HepG2 (cell line): Measurements from ENCODE around the gene CSNK1A1. TPM values are rescaled to one million over a fixed set of nuclear protein-coding genes. Genes with fewer than 3 reads are reported as not detected.

Source experiments
- ATAC-seq: fragments of 200-7000 bp; cut with Tn5 transposase; 3 replicates; pipeline ENCODE4 v1.9.1; 2020; ENCODE audit warnings: mild to moderate bottlenecking, moderate library complexity
- BruUV-seq: library from RNA; stranded (reverse); fragments of 400-500 nt; replicated peaks from 2 replicates; lab custom pipeline; 2021; lab: Mats Ljungman, UMichigan
- CTCF ChIA-PET: fragments of 300-600 bp; formaldehyde crosslinking; extraction: SDS; loops from one replicate; lab custom pipeline; 2021; ENCODE audit warnings: low total read pairs, inconsistent platforms, low intra/inter-chr PET ratio; lab: Yijun Ruan, JAX
- POLR2A ChIA-PET: fragments of 350-600 bp; sonication (Branson Sonifier 250); formaldehyde crosslinking; loops from one replicate; lab custom pipeline; 2020; ENCODE audit warnings: antibody characterized with exemption, inconsistent platforms; lab: Yijun Ruan, JAX
- DNase-seq: peaks from one replicate; pipeline ENCODE4 v3.0.0-alpha.2; 2015; ENCODE audit warnings: low spot score
- FAIRE-seq: peaks from 3 replicates; lab custom pipeline; 2011; peaks lifted over from hg19 to GRCh38; lab: Jason Lieb, UNC
- H2AFZ ChIP-seq: one replicate; pipeline ENCODE4 v1.6.1; 2011; ENCODE audit warnings: low read length, inconsistent platforms
- H3K27ac ChIP-seq: fragments of 300-600 bp; 3 replicates; pipeline ENCODE4 v1.8.0; 2011; ENCODE audit warnings: mixed run types, mild to moderate bottlenecking, mixed read lengths, low read length, inconsistent platforms; ENCODE audit not compliant: insufficient read depth; ENCODE audit errors: extremely low read length
- H3K27me3 ChIP-seq, 2 experiments: fragments of 200-600 bp in 1 of 2; 2 replicates in 1 of 2; 3 replicates in 1 of 2; pipeline versions ENCODE4 v1.6.0 to v1.8.0; 2011; ENCODE audit warnings: low read length in 2 of 2, mild to moderate bottlenecking in 2 of 2, moderate library complexity in 2 of 2, inconsistent platforms in 1 of 2; ENCODE audit not compliant: insufficient read depth in 2 of 2, control insufficient read depth in 1 of 2
- H3K36me3 ChIP-seq, 2 experiments: fragments of 200-600 bp in 1 of 2; replicated peaks in 1 of 2; 2 replicates in 1 of 2; 3 replicates in 1 of 2; pipeline versions ENCODE4 v1.5.1 to v1.8.0; 2011; ENCODE audit warnings: low read length in 2 of 2, inconsistent platforms in 1 of 2; ENCODE audit not compliant: insufficient read depth in 2 of 2, control insufficient read depth in 1 of 2
- H3K4me1 ChIP-seq: 2 replicates; pipeline ENCODE4 v1.5.1; 2012; ENCODE audit warnings: low read length, inconsistent platforms; ENCODE audit not compliant: insufficient read depth
- H3K4me2 ChIP-seq: 2 replicates; pipeline ENCODE4 v1.6.0; 2011; ENCODE audit warnings: low read depth, low read length, inconsistent platforms
- H3K4me3 ChIP-seq, 3 experiments: fragments of 200-600 bp in 1 of 3; sonication (generic), shearing (Covaris generic) in 1 of 3; replicated peaks in 1 of 3; 2 replicates each; pipeline ENCODE4 v1.5.1; 2011 to 2016; ENCODE audit warnings: low read length in 3 of 3, inconsistent platforms in 2 of 3, low read depth in 2 of 3, mild to moderate bottlenecking in 2 of 3, control low read depth in 1 of 3, mixed read lengths in 1 of 3; ENCODE audit not compliant: insufficient read depth in 1 of 3
- H3K79me2 ChIP-seq: one replicate; pipeline ENCODE4 v1.6.1; 2011; ENCODE audit warnings: low read length, inconsistent platforms; ENCODE audit not compliant: insufficient read depth
- H3K9ac ChIP-seq: 2 replicates; pipeline ENCODE4 v1.6.0; 2011; ENCODE audit warnings: mild to moderate bottlenecking, low read depth, low read length, inconsistent platforms; ENCODE audit not compliant: insufficient read depth
- H3K9me3 ChIP-seq: 2 replicates; pipeline ENCODE4 v1.5.1; 2012; ENCODE audit warnings: mild to moderate bottlenecking, low read length
- H4K20me1 ChIP-seq: 2 replicates; pipeline ENCODE4 v1.6.0; 2011; ENCODE audit warnings: inconsistent platforms, mild to moderate bottlenecking, low read length, moderate library complexity; ENCODE audit not compliant: insufficient read depth
- FOXA3 ChIP-seq: IDR thresholded peaks from 2 replicates; pipeline ENCODE4 v1.6.1; 2016; ENCODE audit warnings: missing genetic modification reagents, missing compliant biosample characterization
- MAFF ChIP-seq: IDR thresholded peaks from 2 replicates; pipeline ENCODE4 v1.6.1; 2011; ENCODE audit warnings: low read depth, low read length, improper control_type of control experiment
- NONO ChIP-seq, 2 experiments: fragments of 450-650 bp in 1 of 2; sonication (generic) in 1 of 2; formaldehyde crosslinking in 1 of 2; IDR thresholded peaks in 1 of 2; conservative IDR thresholded peaks in 1 of 2; 2 replicates each; pipeline versions ENCODE4 v1.6.1 to v1.8.0; 2017 to 2022; ENCODE audit warnings: mild to moderate bottlenecking in 1 of 2, missing genetic modification reagents in 1 of 2, moderate library complexity in 1 of 2
- RBM39 ChIP-seq: fragments of 200-400 bp; formaldehyde crosslinking; IDR thresholded peaks from one replicate; pipeline ENCODE4 v1.6.1; 2018; ENCODE audit warnings: antibody characterized with exemption, mild to moderate bottlenecking, low read depth, low read length; ENCODE audit not compliant: poor library complexity, severe bottlenecking
- SAFB2 ChIP-seq: sonication (generic); formaldehyde crosslinking; IDR thresholded peaks from 2 replicates; pipeline ENCODE4 v1.5.1; 2020; ENCODE audit warnings: missing genetic modification reagents, low read depth, mild to moderate bottlenecking, borderline replicate concordance
- TMF1 ChIP-seq: sonication (generic); formaldehyde crosslinking; IDR thresholded peaks from 2 replicates; pipeline ENCODE4 v1.8.1; 2022; ENCODE audit warnings: low read depth, missing genetic modification reagents
- ZNF264 ChIP-seq: sonication (generic); formaldehyde crosslinking; IDR thresholded peaks from 2 replicates; pipeline ENCODE4 v1.4.0; 2020; ENCODE audit warnings: missing genetic modification reagents
- ZNF460 ChIP-seq: sonication (generic); formaldehyde crosslinking; IDR thresholded peaks from 2 replicates; pipeline ENCODE4 v1.5.1; 2020; ENCODE audit warnings: missing genetic modification reagents, mild to moderate bottlenecking, borderline replicate concordance
- ZNF570 ChIP-seq: sonication (generic); formaldehyde crosslinking; IDR thresholded peaks from 2 replicates; pipeline ENCODE4 v1.4.0; 2020; ENCODE audit warnings: mild to moderate bottlenecking, missing genetic modification reagents, borderline replicate concordance
- ZNF572 ChIP-seq: sonication (generic); formaldehyde crosslinking; IDR thresholded peaks from 2 replicates; pipeline ENCODE4 v1.5.1; 2020; ENCODE audit warnings: mild to moderate bottlenecking, missing genetic modification reagents
- WGBS: methylation state at CpG from one replicate; pipeline ENCODE4 v1.1.6; 2017; ENCODE audit warnings: low lambda C conversion rate; 5-methylcytosine and 5-hydroxymethylcytosine counted together
- in situ Hi-C: cut with HindIII; loops from 2 replicates; pipeline ENCODE4 v1.10.0; 2017; ENCODE audit warnings: low pct_unique_long_range_greater_than_20kb; ENCODE audit not compliant: extremely low pct_ligation_motif_present
- intact Hi-C: fragments of 100-400 bp; cut with micrococcal nuclease; formaldehyde crosslinking; loops from one replicate; pipeline ENCODE4 v1.10.0; 2022; ENCODE audit not compliant: unreplicated experiment
- polyA plus RNA-seq, 8 experiments: library from polyadenylated mRNA; depleted of rRNA in 3 of 8; stranded (reverse) in 7 of 8; unstranded in 1 of 8; fragments of >200 nt; fragmentation: Illumina TruSeq in 4 of 8; extraction: Trizol in 4 of 8; gene quantifications; 2 replicates each; pipeline versions ENCODE4 v1.2.1 to v1.2.3, GENCODE V29; 2011 to 2016; ENCODE audit warnings: low read depth in 4 of 8, missing spikeins in 1 of 8, mixed read lengths in 1 of 8; ENCODE audit not compliant: insufficient read depth in 1 of 8
- total RNA-seq, 5 experiments: library from RNA; depleted of rRNA; stranded (reverse); fragments of >200 nt; fragmentation: Illumina TruSeq; extraction: Trizol; gene quantifications; 2 replicates each; pipeline ENCODE4 v1.2.3, GENCODE V29; 2016; ENCODE audit warnings: low read depth in 1 of 5
- TF ChIP-seq, protein P1 (sequence below): sonication (generic); formaldehyde crosslinking; IDR thresholded peaks from 2 replicates; pipeline ENCODE4 v1.4.0; 2020; ENCODE audit warnings: mild to moderate bottlenecking, missing genetic modification reagents
- TF ChIP-seq, protein P2 (sequence below): IDR thresholded peaks from 2 replicates; pipeline ENCODE4 v1.6.1; 2012; ENCODE audit warnings: low read depth, low read length, improper control_type of control experiment

Gene CSNK1A1
- total and polyA plus RNA-seq, 2 of the 13 experiments (the other 11 are each of a cell fraction or from before 2014, with no cell fraction given): 89.0 to 149 TPM

DNA sequence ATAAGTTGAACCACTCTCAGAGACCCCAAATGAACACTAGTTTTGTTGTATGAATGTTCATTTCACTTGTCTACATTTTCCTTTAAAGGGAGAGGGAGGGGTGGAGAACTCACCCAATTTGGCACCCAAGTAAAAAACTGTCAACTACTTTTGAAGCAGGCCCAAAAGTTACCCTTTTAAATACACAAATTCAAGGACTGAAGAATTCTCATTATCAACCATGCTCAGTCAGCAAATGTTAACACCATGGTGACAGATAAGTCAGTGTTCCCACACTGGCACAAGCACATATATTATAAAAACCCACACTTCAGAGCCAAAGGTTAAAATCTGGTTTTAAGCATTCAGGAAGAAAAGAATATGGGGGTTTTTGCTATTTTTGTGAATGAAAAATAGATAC is 31.6 kb downstream of the CSNK1A1 start (continued):
- TF ChIP-seq ZNF460 (CRISPR knock-in tag) (no peak), MAFF (peak; percentile 50)
- TF ChIP-seq, protein P1, sequence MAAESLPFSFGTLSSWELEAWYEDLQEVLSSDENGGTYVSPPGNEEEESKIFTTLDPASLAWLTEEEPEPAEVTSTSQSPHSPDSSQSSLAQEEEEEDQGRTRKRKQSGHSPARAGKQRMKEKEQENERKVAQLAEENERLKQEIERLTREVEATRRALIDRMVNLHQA (CRISPR knock-in tag): no peak

DNA sequence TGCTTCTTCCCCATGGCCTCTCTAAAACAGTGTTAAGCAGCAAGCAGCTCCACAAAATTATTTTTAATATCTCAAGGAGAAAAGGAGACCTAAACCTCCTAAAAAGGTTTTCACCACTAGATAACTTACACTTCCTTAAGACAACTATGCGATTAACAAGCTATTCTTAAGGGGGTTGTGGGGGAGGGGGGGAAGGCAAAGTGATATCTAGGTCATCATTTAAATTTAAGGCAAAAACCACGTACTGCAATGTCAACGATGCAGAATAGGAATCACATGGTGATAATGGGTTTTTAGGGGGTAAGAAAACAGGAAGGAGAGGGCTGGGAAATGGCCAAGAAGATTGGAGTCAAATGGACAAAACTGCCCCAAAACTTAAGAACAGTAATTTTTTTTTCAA is 32.6 kb downstream of the CSNK1A1 start:
- TF ChIP-seq TMF1 (CRISPR knock-in tag): no peak
- TF ChIP-seq, protein P2, sequence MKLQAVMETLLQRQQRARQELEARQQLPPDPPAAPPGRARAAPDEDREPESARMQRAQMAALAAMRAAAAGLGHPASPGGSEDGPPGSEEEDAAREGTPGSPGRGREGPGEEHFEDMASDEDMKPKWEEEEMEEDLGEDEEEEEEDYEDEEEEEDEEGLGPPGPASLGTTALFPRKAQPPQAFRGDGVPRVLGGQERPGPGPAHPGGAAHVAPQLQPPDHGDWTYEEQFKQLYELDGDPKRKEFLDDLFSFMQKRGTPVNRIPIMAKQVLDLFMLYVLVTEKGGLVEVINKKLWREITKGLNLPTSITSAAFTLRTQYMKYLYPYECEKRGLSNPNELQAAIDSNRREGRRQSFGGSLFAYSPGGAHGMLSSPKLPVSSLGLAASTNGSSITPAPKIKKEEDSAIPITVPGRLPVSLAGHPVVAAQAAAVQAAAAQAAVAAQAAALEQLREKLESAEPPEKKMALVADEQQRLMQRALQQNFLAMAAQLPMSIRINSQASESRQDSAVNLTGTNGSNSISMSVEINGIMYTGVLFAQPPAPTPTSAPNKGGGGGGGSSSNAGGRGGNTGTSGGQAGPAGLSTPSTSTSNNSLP: no peak
- TF ChIP-seq FOXA3 (CRISPR knock-in tag): no peak
- no peak for TF ChIP-seq ZNF264 (CRISPR knock-in tag)
- no peak for TF ChIP-seq ZNF570
- no peak for TF ChIP-seq SAFB2
- no peak for TF ChIP-seq NONO (IDR thresholded peaks at IDR 0.05)
- TF ChIP-seq NONO (CRISPR knock-in tag; conservative IDR thresholded peaks at IDR 0.05): no peak
- no peak for TF ChIP-seq RBM39
- no peak for TF ChIP-seq ZNF572 (CRISPR knock-in tag)
- no peaks in the 10 kb centered on the region for H3K9me3 ChIP-seq
- POLR2A ChIA-PET: no interaction called here
- no peaks in the 10 kb centered on the region for H3K27me3 ChIP-seq
- H4K20me1 ChIP-seq: peaks cover 18% of the 10 kb centered on the region
- no peak overlapping the region for H2AFZ ChIP-seq
- H3K36me3 ChIP-seq: peaks cover 12 to 62% of the 10 kb centered on the region in 2 experiments
- H3K4me2 ChIP-seq: no peak overlapping the region
- intact Hi-C loops: no loop called here
- no peaks in the 10 kb centered on the region for H3K4me1 ChIP-seq
- FAIRE-seq: no peak
- no peak overlapping the region for H3K27ac ChIP-seq
- in situ Hi-C loops: no loop called here
- 95% methylated on average over 3 of the region's 3 CpGs for WGBS
- no peak overlapping the region for H3K9ac ChIP-seq
- no peak for ATAC-seq
- no TSS peak for BruUV-seq
- DNase-seq: no peak
- H3K4me3 ChIP-seq: no peak overlapping the region
- CTCF ChIA-PET: no interaction called here
- H3K79me2 ChIP-seq: peaks cover 95% of the 10 kb centered on the region
